PC-3 (cell line): ENCODE measurements around the gene SYNE1.

Source experiments
- EZH2 ChIP-seq: fragments of 300-600 bp; sonication (generic); IDR thresholded peaks from one replicate; pipeline ENCODE4 v1.6.1; 2017; ENCODE audit warnings: antibody characterized with exemption, mild to moderate bottlenecking, low read length; ENCODE audit not compliant: unreplicated experiment
- TF ChIP-seq, protein P1 (sequence below): fragments of 300-600 bp; sonication (generic); conservative IDR thresholded peaks from 2 replicates; pipeline ENCODE4 v1.5.1; 2017; ENCODE audit warnings: antibody characterized with exemption, low read depth, mild to moderate bottlenecking, low read length

DNA sequence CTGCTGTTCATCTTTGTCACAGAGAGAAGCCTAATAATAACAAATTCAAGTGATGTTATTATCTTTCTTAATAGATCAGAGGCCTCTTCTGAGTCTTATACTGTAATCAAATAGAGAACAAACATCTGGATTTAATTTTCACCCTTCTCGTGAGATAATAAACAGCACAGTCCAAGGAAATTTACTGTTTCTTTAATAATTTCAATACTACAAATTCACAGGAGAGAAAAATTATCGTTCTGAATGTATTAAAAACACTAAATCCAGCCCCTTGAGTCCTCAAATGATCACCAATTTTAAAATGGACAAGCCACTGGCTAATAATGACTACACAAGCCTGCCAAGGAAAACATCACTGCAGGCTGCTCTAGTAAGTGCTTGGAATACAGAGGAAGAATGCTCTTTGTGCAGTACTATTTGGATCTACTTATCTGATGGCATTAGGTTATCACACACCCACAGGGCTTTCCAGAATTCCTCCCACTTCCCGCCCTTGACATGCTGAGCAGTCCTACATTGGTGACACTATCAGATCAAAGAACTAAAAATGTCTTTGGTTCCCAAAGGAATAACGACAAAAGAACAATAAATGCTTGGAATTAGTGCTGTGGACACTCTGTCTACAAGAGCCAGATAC lies 38.1 kb downstream of the SYNE1 start:
- TF ChIP-seq, protein P1, sequence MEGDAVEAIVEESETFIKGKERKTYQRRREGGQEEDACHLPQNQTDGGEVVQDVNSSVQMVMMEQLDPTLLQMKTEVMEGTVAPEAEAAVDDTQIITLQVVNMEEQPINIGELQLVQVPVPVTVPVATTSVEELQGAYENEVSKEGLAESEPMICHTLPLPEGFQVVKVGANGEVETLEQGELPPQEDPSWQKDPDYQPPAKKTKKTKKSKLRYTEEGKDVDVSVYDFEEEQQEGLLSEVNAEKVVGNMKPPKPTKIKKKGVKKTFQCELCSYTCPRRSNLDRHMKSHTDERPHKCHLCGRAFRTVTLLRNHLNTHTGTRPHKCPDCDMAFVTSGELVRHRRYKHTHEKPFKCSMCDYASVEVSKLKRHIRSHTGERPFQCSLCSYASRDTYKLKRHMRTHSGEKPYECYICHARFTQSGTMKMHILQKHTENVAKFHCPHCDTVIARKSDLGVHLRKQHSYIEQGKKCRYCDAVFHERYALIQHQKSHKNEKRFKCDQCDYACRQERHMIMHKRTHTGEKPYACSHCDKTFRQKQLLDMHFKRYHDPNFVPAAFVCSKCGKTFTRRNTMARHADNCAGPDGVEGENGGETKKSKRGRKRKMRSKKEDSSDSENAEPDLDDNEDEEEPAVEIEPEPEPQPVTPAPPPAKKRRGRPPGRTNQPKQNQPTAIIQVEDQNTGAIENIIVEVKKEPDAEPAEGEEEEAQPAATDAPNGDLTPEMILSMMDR: no peak
- TF ChIP-seq EZH2: no peak
